ENCODE data around the gene BRD1.
"Not testable (repeated sequence)": the region's sequence is repeated elsewhere in the genome, so short reads cannot be mapped to it uniquely, and the experiment has no call there.

The BRD1 gene

DNA sequence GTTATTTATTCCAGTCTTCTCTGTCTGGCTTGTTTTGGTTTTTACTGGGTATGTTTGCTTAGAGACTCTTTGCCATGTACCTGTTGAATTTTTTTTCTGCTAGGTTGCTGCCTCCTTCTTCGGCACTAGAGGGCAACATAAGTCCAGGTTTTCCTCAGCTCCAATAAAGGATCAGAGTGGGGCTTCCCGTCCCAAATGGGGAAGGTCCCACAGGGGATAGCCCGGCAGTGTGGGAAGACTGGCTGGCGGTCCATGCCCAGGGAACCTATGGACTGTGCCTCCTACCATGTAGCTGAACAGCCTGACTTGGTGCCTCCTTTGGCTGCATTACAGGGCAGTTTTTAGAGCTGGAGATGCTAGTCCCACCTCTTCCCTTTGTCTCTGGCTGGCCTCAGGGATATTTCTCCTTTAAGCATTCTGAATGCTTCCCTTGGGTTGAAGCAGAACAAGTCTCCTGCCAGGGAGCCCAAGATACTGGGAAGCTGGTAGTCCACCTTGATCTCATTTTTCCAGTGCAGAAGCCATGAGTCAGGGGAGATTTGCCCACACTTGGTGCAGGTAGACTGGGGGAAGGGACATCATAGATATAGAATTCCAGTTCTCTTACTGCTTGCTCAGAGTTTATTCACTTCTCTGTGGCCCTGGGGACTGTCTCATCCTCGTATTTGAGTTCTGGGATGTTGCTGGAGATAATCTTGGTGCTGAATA lies 60.2 kb downstream of the BRD1 start:
- DNase-seq, result peak; percentile 65 to 69

DNA sequence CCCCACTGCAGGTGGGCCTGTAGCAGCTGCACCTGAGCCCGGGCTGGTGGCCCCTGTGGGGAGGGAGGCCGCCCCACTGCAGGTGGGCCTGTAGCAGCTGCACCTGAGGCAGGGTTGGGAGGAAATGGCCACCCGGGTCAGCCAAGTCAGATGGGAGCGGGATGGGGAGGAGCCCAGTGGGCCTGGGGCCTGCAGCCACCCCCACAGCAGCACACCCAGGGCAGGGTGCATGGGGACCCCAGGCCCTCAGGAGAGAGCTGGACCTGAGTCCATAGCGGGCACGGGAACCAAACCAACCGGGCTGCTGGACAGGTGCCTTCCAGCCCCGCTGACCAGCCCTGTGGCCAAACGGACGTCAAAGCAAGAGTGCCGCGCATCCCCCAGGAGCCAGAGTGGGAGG lies 61.7 kb downstream of the BRD1 start:
- DNase-seq, result no peak

DNA sequence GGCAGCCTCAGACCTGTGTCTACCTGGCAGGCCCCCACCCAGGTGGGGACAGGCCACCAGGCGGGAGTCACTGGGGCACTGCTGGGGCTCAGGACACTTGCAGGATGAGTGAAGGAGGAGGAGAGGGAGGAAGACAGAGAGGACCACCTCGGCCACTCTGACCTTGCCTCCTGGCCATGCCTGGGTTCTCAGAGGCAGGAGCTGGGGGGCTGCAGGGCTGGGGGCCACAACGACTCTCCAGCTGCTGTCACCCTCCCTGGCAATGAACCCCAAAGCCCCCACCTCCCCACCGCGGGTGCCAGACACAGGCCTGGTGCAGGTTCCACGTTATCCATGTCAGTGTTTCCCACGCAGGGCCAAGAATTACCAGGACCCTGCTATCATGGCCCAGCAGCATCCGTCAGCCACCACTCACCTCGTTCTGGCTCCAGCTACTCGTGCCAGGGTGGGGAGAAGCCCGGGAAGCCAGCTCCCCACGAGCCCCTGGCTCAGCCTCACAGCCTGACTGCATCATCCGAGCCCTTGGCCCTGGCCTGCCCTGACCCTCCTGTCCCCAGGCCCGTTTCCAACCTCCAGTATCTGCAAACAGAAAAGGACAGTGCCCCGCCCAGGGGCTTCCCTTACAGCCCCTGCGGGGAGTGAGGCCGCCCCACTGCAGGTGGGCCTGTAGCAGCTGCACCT lies 62.4 kb downstream of the BRD1 start:
- DNase-seq, result no peak

DNA sequence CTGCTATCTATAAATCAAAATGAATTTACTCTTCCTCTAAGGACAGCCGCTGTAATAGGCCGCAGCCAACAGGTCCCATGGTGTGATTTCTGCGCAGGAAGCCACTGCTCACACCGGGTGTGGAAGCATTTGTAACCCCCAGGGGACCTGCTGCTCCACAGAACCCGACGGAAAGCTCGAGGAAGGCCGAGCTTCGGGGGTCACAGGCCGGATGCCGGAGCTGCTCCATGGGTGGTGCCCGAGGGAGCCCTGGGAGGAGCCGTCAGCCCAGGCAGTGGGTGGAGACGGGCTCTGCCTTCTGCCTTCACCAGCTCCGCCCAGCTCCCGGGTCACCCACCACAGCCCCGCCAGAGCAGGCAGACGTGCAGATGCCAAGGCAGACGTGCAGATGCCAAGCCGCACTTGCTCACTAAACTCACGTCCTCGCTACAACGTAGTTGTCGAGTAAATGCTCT lies 63.5 kb downstream of the BRD1 start:
- DNase-seq, result no peak

DNA sequence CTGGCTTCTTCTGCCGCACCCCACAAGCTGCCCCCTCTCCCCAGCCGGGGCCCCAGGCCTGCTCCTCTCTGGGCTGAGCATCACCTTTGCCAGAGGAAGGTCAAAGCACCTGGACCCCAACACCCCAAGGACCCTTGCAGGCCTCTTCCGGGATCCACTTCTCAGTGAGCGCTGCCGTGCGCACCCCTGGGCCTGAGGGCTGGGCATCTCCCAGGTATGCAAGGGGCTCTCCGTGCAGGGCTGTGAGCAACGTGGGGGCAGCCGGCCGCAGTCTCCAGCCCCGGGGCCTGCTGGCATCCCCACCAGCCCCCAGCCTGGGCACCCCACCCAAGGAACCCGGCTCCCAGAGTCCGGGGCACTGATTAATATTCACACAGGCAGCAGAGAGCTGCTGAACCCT lies 64.0 kb downstream of the BRD1 start:
- no peak for DNase-seq

DNA sequence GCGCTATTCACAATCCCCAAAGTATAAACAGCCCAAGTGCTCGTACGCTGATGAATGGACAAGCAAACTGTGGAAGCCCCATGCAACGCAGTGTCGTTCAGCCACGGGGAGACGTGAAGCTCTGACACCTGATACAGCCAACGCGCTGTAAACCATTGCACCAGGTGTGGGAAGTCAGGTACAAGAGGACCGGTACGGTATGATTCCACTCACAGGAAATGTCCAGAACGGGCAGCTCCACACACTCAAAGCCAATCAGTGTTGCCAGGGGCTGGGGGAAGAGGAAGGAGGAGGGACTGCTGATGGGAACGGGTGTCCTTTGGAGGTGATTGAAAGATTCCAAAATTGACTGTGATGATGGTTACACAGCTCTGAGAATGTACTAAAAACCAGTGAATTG lies 64.5 kb downstream of the BRD1 start:
- DNase-seq, result no peak

DNA sequence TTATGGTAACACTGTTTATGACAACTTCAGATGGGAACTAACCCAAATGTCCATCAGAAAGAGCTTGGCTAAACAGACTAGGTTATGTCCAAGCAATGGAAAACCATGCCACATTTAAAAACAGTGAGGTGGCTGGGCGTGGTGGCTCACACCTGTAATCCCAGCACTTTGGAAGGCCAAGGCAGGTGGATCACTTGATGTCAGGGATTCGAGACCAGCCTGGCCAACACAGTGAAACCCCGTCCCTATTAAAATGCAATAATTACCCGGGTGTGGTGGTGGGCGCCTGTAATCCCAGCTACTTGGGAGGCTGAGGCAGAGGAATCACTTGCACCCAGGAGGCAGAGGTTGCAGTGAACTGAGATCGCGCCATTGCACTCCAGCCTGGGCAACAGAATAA lies 65.1 kb downstream of the BRD1 start:
- not testable (repeated sequence) for DNase-seq

DNA sequence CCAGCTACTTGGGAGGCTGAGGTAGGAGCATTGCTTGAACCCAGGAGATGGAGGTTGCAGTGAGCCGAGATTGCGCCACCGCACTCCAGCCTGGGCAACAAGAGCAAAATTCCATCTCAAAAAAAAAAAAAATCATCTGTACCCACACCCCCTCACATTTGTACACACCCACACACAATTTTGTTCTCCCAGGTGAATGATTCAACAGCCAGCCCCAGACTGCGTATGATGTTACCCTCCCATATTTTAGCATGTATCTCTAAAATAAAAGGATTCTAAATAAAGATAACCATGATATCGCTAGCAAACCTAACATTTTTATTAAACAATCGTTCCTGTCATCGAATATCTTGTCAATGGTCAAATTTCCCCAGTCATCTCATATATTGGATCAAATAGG lies 65.8 kb downstream of the BRD1 start:
- no peak for DNase-seq

DNA sequence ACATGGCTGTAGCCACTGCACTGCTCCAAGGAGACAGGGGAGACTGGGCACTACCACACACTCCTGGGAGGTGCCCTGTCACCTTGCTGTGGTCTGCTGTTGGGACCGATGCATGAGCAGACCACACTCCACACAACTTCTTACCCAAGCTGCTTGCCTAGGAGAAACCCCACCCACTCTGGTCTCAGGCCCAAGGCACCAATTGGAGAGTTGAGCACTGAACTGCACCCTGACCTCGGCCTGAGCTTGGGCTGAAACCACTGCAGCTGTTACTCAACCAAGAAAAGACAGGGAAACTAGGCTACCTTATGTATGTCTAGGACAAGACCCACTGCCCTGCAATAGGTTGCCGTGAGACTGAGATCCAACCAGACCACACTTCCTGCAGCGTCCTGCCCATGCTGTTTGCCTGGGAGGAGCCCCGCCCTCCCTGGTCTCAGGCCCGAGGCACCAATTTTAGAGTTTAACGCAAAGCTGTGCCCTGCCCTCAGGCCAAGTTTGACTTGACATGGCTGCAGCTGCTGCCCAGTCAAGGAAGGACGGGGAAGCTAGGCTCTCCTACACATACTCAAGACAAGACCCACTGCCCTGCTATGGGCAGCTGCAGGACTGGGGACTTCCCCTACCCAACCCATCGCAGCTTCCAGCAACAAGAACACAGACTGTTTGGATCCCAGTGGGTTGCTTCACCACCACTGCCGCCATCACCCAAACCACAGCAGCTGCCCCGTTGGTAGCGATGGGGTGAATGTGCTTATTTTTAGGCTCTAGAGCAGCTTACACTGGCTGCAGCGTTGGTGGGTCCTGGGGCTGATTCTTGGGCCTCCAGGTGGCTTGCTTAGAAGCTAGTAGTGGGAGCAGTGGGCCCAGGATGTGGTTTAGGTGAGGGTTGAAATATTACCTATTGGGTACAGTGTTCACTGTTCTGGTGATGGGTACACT lies 66.8 kb downstream of the BRD1 start:
- DNase-seq, result peak; percentile 24 to 25

DNA sequence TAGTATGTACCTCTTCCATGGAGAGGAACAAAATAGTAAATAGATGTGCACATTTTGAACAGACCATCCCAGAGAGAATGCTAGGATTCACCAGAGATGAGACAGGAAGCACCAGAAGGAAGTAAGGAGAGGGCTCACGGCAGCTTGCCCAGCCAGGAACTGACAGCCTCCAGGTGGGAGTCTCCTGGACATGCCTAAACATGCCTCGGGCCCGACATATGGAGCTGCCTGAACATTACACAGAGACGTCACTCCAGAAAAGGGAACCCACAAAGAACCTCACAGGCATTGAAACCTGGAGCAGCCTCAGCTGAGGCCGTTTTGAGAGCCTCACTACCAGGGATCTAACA lies 67.4 kb downstream of the BRD1 start:
- DNase-seq, result no peak

DNA sequence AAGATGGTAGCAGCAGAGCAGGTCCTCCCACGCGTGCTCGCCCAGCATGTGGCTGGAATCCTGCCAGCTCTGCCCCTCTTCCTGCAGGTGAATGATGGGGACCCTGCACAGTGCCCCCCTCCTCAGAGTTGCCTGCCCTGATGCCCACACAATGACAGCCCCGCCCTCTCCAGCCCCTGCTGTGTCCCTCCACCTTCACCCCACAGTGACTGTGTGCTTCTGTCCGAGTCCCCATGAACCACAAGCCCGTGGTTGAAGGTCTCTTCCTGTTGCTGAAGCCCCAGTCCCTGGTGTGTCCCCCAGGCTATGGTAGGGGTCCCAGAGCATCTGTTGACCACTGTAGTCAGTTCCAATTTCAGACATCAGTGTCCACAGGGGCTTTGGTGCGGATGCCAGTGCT lies 71.0 kb downstream of the BRD1 start:
- no peak for DNase-seq

DNA sequence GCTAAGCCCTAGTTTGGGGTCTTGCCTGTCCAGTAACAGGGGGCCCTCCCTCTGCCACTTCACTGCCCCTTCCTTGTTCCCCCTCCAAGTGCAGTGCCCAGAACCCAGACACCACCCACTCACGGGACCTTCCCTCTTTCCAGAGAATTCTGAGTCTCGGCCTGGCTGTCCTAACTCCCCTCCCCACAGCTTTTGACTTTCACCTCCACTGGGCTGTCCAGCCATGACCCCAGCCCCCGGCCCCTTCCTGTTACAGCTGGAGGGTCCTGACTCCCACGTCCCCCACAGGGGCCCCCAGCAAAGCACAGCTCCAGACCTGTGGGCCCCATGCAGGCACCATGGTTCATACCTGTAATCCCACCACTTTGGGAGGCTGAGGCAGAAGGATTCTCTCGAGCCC lies 71.5 kb downstream of the BRD1 start:
- no peak for DNase-seq

DNA sequence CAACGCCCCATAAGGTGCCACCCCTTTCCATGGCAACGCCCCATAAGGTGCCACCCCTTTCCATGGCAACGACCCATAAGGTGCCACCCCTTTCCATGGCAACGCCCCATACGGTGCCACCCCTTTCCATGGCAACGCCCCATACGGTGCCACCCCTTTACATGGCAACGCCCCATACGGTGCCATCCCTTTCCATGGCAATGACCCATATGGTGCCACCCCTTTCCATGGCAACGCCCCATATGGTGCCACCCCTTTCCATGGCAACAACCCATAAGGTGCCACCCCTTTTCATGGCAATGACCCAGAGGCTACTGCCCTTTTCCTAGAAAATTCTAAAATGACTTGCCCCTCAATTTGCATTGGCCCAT lies 72.1 kb downstream of the BRD1 start:
- no peak for DNase-seq

DNA sequence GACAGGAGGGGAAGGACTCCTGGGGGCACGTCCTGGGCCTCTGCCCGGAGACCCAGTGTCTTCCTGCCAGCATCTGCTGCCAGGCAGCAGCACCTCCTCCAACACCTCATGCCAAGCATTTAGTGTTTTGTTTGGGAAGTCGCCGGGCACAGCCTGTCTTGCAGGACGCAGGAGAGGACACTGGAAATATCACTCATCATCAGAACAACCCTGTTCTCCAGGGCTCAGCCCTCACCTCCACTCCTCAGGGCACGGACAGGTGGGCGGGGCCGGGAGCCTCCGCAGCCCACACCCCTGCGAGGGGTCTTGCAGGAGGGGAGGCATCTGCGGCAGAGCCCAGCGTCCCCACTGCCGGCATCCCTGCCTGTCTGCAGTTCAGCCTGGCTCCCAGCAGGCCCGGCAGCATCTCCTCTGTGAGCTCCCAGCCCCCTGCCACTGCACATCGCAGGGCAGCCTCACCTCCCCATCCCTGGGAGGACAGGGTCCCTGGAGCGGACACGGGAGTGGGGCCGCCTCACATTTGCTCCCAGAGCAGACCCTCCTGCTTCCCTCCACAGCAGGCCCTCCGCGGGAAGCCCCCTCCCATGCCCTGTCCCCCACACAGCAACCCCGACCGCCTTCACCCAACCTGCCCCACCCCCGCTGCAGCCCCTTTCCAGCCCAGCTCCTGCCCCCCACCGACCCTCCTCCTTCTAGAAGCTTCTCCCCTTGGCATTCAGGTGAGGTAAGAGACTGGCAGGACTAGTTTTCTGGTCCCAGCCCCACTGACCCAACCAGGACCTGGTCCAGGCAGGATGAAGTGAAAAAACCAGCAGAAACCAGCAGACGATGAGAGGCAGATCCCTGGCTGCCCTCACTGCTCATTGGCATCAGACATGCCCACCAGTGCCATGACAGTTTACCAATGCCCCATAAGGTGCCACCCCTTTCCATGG lies 72.7 kb downstream of the BRD1 start:
- no peak for DNase-seq

DNA sequence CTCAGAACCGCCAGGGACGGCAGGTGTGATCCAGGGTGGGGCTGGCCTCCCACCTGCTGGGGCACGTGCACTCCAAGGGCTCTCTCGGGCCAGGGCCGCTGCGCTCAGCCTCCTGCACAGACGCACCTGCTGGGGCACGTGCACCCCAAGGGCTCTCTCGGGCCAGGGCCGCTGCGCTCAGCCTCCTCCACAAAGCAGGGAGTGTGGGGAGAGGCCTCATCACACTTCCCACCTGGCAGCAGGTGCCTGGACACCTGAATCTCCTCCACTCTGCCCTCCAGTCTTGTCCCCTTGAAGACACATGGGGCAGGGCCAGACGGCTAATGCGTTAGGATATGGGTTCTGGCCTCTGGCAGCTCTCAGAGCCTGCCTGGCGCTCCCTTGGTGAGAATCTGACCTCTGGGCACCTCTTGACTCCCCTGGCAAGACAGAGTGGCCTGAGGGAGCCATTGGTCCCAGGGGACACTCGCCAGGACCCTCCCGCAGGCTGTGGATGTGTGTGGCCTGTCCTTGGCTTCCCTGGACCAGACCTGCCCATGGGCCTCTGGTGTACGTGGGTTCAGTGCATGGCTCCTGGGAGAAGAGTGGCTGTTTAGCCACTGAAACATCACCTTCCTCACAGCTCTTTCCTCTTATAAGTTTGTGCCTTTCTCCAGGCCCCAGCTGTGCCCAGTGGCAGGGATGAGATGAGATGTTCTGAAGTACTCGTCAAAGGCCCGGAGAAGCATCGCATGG lies 73.5 kb downstream of the BRD1 start:
- no peak for DNase-seq

DNA sequence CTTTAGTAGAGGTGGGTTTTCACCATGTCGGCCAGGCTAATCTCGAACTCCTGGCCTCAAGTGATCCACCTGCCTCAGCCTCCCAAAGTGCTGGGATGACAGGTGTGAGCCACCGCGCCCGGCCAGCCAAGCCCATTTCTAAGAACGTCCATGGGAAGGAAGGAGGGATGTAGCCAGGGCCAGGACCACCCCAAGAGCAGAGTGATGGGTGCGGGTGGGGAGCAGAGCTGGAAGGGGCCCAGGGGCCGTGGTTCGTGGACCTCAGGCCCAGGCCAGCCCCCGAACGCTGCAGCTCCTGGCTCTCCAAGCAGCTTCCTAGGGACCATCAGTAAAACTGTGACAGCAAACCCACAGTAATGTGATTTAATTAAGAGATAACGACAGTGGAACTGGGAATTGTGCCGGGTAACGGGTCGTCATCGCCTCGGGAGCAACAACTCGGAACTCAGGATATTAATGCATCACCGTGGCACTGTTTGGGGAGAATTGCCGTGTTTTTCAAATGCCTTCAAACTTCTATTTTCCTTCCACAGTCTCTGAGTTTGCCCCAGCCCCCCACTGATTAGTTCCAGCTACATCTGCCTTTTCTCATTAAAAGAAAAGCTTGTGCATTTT lies 74.3 kb downstream of the BRD1 start:
- DNase-seq, result no peak

DNA sequence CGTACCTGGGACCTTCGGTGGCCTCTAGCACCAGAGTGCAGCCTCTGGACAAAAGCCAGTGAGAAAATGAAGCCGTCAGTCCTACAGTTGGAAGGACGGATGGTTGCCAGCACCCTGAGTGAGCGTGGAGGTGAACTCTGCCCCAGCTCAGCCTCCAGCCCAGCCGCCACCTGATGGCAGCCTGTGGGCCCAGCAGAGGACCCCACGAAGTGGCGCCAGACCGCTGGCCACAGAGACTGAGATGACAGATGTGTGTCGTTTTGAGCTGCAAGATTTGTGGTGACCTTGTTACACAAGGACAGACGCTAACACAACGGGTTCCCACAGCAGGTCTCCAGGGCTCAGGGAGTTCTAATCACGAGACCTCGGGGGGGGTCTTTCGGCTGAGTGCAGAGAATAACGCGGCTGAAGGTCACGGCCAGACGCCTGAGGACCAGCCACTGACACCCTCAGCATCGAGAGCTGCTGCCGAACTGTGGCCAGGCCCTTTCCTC lies 75.0 kb downstream of the BRD1 start:
- no peak for DNase-seq

DNA sequence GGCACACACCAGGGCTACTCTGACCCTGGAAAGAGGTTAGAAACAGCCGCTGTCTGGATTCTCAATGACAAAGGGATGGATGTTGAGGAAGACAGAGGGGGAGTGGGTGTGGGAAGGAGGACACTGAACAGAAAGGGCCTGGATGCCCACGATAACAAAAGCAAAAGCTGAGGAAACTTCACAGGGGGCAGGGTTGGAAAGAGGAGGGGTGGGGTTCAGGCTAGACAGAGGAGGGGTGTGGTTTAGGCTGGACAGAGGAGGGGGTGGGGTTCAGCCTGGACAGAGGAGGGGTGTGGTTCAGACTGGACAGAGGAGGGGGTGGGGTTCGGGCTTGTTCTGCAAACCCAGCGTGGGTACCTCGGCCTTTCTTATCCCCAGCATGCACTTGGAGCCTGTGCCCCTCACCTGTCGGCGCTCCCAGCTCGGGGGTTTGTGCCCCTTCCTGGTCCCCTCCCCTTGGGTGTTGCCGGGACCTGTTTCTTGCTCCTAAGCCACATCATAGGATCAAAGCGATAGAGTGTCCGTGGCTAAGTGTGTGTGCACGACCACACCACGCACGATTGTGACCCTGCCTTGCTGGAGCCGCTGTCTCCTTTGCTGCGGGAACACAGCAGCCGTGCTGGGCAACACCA lies 75.6 kb downstream of the BRD1 start:
- DNase-seq, result no peak

DNA sequence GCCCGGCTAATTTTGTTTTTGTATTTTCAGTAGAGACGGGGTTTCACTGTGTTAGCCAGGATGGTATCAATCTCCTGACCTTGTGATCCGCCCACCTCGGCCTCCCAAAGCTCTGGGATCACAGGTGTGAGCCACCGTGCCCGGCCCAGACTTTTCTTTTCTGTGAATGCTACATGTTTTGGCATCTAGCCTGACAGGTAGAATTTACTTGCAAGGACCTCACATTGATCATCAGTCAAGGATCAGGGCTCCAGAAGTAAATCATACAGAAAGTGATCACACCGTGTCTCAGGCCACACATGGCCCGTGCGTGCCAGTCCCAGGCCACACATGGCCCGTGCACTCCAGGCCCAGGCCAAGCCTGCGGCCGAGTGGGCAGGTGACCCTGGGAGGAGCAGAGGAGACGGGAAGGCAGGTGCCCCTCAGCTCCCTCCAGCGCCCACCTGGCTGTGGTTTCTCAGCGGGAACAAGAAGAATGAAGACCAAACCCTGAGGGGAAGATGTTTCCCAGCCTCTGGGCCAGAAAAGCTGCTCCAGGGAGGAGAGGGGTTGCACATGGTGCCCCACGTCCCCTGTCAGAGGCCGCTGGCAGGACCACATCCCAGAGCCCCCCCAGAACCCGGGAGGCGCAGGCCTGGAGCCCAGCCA lies 76.2 kb downstream of the BRD1 start:
- no peak for DNase-seq

Measured in inflammatory macrophage (primary cell).